NCI-H446 (cell line): ENCODE results near the gene TRIM8.
"Not testable (repeated sequence)": the region's sequence is repeated elsewhere in the genome, so short reads cannot be mapped to it uniquely, and the experiment has no call there.

Source experiments
- DNase-seq, 2 experiments: peaks; one replicate each; lab custom pipeline; 2025; lab: John Stamatoyannopoulos, UW

TRIM8 gene

GRCh38 chr10:102650655-102651454 lies 6.6 kb downstream of the TRIM8 start:
- no peak for DNase-seq

DNA sequence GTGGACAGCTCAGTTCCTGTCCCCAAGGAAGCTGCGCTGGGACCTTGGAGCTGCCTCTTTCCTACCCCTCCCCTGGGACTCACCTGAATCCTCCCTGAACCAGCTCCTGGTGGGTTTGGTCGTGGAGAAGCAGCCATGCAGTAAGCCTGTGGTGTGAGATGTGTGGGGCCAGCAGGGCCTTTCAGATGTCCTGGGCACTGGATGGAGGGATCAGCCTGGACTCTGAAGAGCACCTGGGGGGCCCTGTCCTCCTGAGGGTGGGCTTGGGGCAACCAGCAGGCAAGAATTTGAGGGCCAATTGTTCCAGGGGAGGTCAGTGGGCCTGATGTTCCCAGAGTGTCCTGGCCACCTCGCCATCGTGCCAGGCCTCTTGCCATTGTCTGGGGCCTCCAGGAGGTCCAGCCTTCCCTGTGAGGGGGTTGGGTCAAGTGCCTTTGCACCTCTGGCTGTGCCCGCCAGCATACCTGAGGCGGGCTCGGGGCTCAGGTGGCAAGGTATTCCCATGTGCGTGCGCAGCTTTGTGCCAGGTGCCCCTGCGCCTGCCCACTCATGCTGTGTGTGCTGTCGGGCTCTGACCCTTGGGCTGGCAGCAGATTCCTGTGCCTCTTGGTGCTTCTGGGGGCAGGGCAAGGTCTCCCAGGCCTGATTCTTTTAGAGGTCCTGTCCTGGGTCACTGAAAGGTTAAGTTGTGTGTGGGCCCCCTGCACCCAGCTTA lies 7.3 kb downstream of the TRIM8 start:
- DNase-seq = no peak

DNA sequence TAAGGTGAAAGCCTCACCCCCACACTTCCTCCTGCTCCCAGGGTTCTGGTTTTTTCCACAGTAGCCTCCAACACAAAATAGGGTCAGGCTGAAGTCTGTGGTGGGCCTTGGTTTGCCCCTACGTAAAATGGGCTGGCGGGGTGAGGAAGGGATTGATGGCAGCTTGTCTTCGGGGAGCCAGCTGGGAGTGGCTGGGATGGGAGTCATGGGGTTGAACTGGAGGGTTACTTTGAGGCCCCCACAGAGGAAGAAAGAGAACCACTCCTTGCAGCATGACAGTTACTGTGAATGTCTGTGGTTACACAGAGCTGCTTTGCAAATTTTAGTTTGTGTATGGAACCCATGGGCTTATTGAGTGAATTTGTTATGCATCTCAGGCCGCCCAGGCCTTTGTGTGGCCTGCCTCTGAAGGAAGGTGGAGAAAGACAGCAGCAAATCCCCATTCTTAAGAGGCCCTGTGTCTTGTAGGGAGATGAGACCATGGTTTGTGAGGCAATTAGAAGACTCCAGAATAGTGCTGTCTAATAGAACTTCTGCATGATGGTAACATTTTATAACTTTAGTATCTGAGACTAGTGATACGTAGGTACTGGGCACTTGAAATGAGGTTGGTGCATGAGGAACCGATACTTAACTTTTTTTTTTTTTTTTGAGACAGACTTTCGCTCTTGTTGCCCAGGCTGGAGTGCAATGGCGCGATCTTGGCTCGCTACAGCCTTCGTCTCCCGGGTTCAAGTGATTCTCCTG lies 8.1 kb downstream of the TRIM8 start:
- no peak for DNase-seq

- no peak for DNase-seq
Observed at GRCh38 chr10:102653060-102653459, 8.8 kb downstream of the TRIM8 start.

DNA sequence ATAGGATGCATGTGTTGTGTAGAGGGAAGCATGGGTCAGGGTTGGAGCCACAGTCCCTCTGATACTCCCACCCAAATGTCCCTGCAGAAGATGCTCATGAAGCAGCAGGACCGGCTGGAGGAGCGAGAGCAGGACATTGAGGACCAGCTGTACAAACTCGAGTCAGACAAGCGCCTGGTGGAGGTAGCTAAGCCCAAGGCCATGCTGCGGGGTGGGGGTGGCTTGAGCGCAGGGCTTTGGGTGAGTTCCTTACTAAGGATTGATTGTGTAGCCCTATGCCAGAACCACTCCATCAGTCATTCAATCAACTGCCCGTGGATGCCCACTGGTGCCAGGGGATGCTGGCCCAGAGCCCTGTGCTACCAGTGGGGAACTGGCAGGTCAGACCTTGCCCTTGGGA lies 10.3 kb downstream of the TRIM8 start:
- no peak for DNase-seq

GRCh38 chr10:102654969-102655368 lies 10.7 kb downstream of the TRIM8 start:
- no peak for DNase-seq

GRCh38 chr10:102656026-102656425 lies 11.7 kb downstream of the TRIM8 start:
- DNase-seq = no peak

- no peak for DNase-seq
Observed at GRCh38 chr10:102656791-102657371, 12.6 kb downstream of the TRIM8 start.

GRCh38 chr10:102657451-102657850 lies 13.2 kb downstream of the TRIM8 start:
- no peak for DNase-seq

GRCh38 chr10:102657984-102658724 lies 13.9 kb downstream of the TRIM8 start:
- no peak for DNase-seq

GRCh38 chr10:102658802-102659201 lies 14.5 kb downstream of the TRIM8 start:
- no peak for DNase-seq

- no peak for DNase-seq
Observed at GRCh38 chr10:102660888-102661657, 16.8 kb downstream of the TRIM8 start.

DNA sequence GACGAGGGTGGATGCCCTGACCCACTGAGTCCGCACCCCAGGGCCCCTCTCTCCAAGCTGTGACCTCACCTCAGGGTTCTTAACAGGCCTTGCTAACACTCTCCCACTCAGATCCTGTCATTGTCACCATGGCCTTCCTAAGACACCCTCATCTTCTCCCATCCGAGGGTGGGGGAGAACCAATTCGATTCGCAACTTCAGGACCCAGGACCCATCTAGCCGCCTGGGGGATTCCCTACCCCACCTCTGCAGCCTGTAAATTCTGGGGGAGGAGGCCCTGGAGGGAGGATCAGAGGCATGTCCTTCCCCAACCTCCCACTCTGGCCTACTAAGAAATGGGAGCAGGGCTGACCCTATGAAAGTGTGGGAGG lies 17.4 kb downstream of the TRIM8 start:
- no peak for DNase-seq

DNA sequence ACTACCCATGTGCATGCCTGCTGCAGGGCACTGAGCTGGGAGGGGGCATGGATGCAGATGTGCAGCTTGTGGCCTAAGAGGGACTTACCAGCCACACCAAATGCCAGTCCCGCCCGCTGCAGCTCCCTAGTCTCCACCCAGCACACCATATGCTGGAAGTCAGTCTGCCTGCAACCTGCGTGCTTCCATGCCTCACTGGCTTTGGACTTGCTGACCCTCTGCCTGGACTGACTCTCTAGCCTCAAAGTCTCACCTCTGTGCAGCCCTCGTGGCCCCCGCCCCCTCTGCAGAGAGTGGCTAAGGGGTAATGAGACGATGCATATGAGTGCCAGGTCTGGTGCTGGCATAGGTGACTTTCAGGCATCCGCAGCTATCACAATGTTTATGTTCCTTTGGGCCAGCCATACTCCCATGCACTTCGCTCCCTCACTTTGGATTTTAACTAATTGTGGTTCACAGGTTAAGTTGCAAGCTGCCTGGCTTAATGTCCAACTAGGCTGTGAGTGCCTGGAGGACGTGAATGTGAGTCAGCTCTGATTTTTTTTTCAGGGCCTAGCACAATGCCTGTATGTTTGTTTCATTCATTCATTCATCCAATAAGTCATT lies 21.7 kb downstream of the TRIM8 start:
- DNase-seq = no peak

- not testable (repeated sequence) for DNase-seq
Observed at GRCh38 chr10:102667411-102667810, 23.1 kb downstream of the TRIM8 start.

DNA sequence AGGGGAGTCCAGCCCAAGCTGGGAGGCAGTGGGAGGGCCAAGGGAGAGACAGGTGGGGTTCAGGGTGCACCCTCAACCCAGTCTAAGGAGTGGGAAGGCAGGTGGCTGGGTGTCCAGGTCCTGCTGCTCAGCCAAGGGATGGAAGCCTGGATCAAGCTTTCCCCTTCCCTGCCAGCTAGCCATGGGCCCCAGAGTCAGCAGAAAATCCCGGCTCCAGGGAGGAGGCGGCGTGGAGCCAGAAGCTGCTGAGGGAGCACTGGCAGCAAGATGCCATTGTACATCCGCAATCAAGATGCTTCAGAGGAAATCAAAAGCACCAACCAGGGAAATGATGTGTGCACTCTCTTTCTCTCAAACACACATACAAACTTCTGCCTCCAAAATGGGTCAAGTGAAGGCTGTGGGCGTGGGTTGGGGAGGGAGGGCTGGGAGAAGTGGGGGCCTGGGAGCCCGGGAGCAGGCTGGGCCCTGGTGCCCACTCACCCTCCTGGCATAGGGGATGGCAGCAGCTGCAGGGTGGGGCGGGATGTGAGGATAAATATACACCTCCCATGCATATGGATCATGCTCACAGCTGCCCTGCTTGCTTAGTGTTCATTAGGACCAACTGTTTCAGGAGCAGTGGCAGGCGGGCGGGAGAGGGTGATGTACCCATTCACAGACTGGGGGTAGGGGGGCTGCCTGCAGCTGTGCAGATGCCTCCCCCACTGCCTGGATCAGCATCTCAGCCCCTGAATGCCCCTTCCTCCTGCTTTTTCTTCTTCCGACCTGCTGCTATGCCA lies 24.2 kb downstream of the TRIM8 start:
- no peak for DNase-seq

DNA sequence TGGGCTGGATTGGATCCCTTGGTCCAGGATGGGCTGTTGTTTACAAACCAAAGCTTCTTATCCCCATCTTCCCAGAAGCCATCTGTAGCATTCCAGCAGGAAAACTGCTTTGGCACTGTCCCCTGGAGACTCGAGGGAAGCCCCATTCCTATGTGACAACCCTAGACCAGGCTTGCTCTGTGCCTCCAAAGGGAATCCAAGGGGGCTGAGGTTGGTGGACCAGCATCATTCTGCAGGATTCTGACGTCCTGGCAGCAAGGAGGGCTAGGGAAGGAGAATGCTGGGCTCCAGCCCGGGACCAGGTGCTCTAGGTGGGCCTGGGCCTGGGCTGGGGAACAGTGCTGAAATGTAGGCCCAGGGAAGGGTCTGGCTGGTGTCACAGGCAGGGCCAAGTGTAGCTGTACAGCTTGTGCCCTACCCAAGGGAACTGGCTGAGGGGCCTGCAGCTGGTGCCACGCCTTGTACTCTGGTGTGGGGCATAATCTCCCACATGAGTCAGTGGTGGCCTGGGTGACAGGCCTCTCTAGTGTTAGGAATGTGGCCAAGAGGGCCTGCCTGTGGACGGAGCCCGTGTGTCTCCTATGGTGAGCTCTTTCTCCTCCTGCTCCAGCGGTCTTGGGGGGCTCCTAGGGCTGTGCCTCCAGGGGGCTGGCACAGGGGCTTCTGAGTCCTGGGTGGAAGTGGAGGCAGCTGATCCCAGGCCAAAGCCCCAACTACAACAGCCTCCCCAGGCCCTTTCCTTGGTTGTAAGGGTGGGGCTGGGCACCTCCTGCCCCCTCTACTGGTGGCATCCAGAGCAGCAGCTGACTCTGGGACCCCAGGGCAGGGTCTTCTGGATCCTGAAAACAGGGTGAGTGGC lies 25.2 kb downstream of the TRIM8 start:
- DNase-seq = no peak

DNA sequence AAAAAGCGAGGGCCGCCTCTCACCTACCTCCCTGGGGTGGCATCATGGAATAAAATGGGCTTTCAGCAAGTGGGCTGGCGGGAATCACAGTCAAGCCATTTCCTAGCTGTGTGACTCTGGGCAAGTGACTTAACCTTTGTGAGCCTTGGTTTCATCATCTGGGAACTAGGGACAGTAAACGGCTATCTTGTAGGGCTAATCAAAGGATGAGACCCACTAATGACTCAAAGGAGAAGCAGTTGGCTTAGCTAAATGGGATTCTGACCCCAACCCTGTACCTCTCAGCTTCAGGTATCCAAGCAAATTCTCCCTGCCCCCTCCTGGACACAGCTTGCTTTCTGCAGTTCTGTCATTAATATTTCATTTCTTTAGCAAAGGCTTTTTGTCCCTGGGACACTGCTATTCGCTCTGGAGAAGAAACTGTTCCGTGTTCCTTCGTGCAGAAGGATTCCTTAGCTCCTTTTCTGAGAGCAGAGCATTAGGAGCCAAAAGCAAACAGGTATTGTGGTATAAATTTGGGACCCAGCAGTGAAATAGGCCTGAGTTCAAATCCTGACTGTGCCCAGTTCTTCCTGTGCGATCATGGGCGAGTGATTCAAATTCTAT lies 25.9 kb downstream of the TRIM8 start:
- DNase-seq = no peak
